Transverse colon (tissue), 4 donors: ENCODE measurements around the gene RDH8. TPM values are rescaled to one million over a fixed set of nuclear protein-coding genes. Genes with fewer than 3 reads are reported as not detected.

ENCODE experiments used
- DNase-seq: peaks from one replicate; pipeline ENCODE4 v3.0.0-alpha.2; 2019
- H3K27ac ChIP-seq, 4 donors: fragments of 200-600 bp; sonication (generic); 2 replicates each; pipeline ENCODE4 v1.5.1; 2016 to 2018; ENCODE audit warnings: inconsistent platforms in 4 of 4
- H3K27me3 ChIP-seq: fragments of 200-600 bp; sonication (generic); 2 replicates; pipeline ENCODE4 v1.5.1; 2017; ENCODE audit warnings: inconsistent platforms
- H3K36me3 ChIP-seq, 4 donors: fragments of 200-600 bp; sonication (generic); 2 replicates each; pipeline ENCODE4 v1.5.1; 2017 to 2019; ENCODE audit warnings: inconsistent platforms in 4 of 4
- H3K4me1 ChIP-seq, 4 donors: fragments of 200-600 bp; sonication (generic); 2 replicates each; pipeline ENCODE4 v1.5.1; 2017 to 2020; ENCODE audit warnings: inconsistent platforms in 4 of 4
- H3K4me3 ChIP-seq, 4 donors: fragments of 200-600 bp; sonication (generic); 1 replicate in 1 of 4; 2 replicates in 3 of 4; pipeline versions ENCODE4 v1.5.1 to v1.6.1; 2017 to 2019; ENCODE audit warnings: inconsistent platforms in 4 of 4
- H3K9me3 ChIP-seq, 2 donors: fragments of 200-600 bp; sonication (generic); 2 replicates each; pipeline ENCODE4 v1.5.1; 2017 to 2019; ENCODE audit warnings: inconsistent platforms in 2 of 2
- CTCF ChIP-seq, 5 experiments: fragments of 200-600 bp in 3 of 5; fragments of 450-650 bp in 2 of 5; sonication (generic) in 3 of 5; IDR thresholded peaks; 1 replicate in 2 of 5; 2 replicates in 3 of 5; pipeline ENCODE4 v1.5.1; 2016 to 2017; ENCODE audit warnings: antibody characterized with exemption in 5 of 5, inconsistent platforms in 3 of 5, mild to moderate bottlenecking in 2 of 5, moderate library complexity in 1 of 5
- EP300 ChIP-seq: sonication (generic); formaldehyde crosslinking; IDR thresholded peaks from one replicate; pipeline ENCODE4 v1.6.1; 2017; ENCODE audit warnings: antibody characterized with exemption, low read depth
- POLR2A ChIP-seq: fragments of 450-650 bp; IDR thresholded peaks from one replicate; pipeline ENCODE4 v1.6.1; 2016; ENCODE audit warnings: antibody characterized with exemption, mild to moderate bottlenecking, moderate library complexity
- POLR2AphosphoS5 ChIP-seq, 3 donors: sonication (generic); formaldehyde crosslinking; IDR thresholded peaks; one replicate each; pipeline ENCODE4 v1.6.1; 2016; ENCODE audit warnings: antibody characterized with exemption in 3 of 3
- WGBS, 2 donors: methylation state at CpG; one replicate each; pipeline ENCODE4 v1.1.5; 2018; ENCODE audit warnings: low coverage in 1 of 2; 5-methylcytosine and 5-hydroxymethylcytosine counted together
- in situ Hi-C, 4 donors: fragments of 200-750 bp; cut with MboI; loops; one replicate each; pipeline versions ENCODE4 v1.15.0 to v1.15.1; 2017; ENCODE audit warnings: low sequenced_read_pairs in 3 of 4, low pct_ligation_motif_present in 1 of 4, low pct_unique_long_range_greater_than_20kb in 1 of 4
- intact Hi-C: fragments of 100-400 bp; cut with DNase I; formaldehyde crosslinking; loops from one replicate; pipeline ENCODE4 v1.15.1; 2023; ENCODE audit warnings: low total_unique reads
- total RNA-seq, 4 donors: library from RNA; depleted of rRNA; stranded (reverse); fragments of >200 nt; gene quantifications; one replicate each; pipeline ENCODE4 v1.1.0, GENCODE V29; 2016

Gene RDH8
- total RNA-seq, 4 donors from 2014 or later: not detected

- no peak for DNase-seq
- Histone ChIP-seq H3K9me3 (no peaks in the 10 kb centered on the region), H3K27me3 (peaks cover 70% of the 10 kb centered on the region), H3K4me1 (peaks cover 0 to 30% (median 15%) of the 10 kb centered on the region in 4 donors), H3K36me3 (no peaks in the 10 kb centered on the region), H3K4me3 (no peak overlapping the region), H3K27ac (peak overlapping the region; percentile 67 to 78 (median 69))
- in situ Hi-C loops: no loop called here
- 0 to 35% methylated on average over 1 to 11 of the region's 11 CpGs for WGBS, 2 donors
- intact Hi-C loops: no loop called here
- TF ChIP-seq CTCF (IDR thresholded peaks at IDR 0.05): no peak
- no peak for TF ChIP-seq POLR2AphosphoS5 (IDR thresholded peaks at IDR 0.05)
- TF ChIP-seq POLR2A: no peak
- TF ChIP-seq EP300: no peak
Observed at GRCh38 chr19:10008184-10008765, 5.0 kb upstream of the RDH8 start.

- H3K27ac ChIP-seq: peak overlapping the region; percentile 67 to 78 (median 69)
- DNase-seq: no peak
- peak overlapping the region in 3 of 4 donors; percentile 12 to 44 (median 35) for H3K4me3 ChIP-seq
- WGBS, 2 donors: 5 to 8% methylated on average over 8 to 22 of the region's 22 CpGs
- H3K4me1 ChIP-seq: peaks cover 0 to 37% (median 19%) of the 10 kb centered on the region in 4 donors
- no peak for TF ChIP-seq EP300
- H3K27me3 ChIP-seq: peaks cover 82% of the 10 kb centered on the region
- in situ Hi-C loops: no loop called here
- H3K36me3 ChIP-seq: no peaks in the 10 kb centered on the region
- no peaks in the 10 kb centered on the region for H3K9me3 ChIP-seq
- intact Hi-C loops: no loop called here
Observed at GRCh38 chr19:10009714-10010224, 3.5 kb upstream of the RDH8 start.

GRCh38 chr19:10010247-10010691, 3.0 kb upstream of the RDH8 start, which contains the start of gene COL5A3:
TSS of gene COL5A3 (minus strand) at chr19:10010504. CDS start at chr19:10010385, 119 bp downstream.
- Histone ChIP-seq H3K4me1 (peaks cover 0 to 37% (median 19%) of the 10 kb centered on the region in 4 donors), H3K4me3 (peak within 1 kb of the TSS in 3 of 4 donors; percentile 12 to 44 (median 35))

GRCh38 chr19:10010939-10011338, 2.3 kb upstream of the RDH8 start:
- Histone ChIP-seq H3K27me3 (peaks cover 81% of the 10 kb centered on the region), H3K36me3 (no peaks in the 10 kb centered on the region), H3K4me1 (peaks cover 0 to 33% (median 19%) of the 10 kb centered on the region in 4 donors), H3K4me3 (no peak overlapping the region), H3K9me3 (no peaks in the 10 kb centered on the region), H3K27ac (no peak overlapping the region)
- WGBS, 2 donors: 75 to 80% methylated on average over 3 to 9 of the region's 9 CpGs
- no peak for TF ChIP-seq EP300
- no peak for TF ChIP-seq CTCF (IDR thresholded peaks at IDR 0.05)
- no peak for TF ChIP-seq POLR2A
- TF ChIP-seq POLR2AphosphoS5 (IDR thresholded peaks at IDR 0.05): no peak
- intact Hi-C loops (no loop called here), in situ Hi-C loops (no loop called here)
- no peak for DNase-seq

More at GRCh38 chr19:10010247-10010691, 3.0 kb upstream of the RDH8 start, which contains the start of gene COL5A3:
- peak; percentile 60 for DNase-seq
- intact Hi-C loops (no loop called here), in situ Hi-C loops (no loop called here)
- no peaks in the 10 kb centered on the region for H3K36me3 ChIP-seq
- WGBS, 2 donors: 2% methylated on average over 33 of the region's 38 CpGs; no CpG with 5 or more reads in 1 of the 2 donors
- H3K27me3 ChIP-seq: peaks cover 83% of the 10 kb centered on the region
- no peaks in the 10 kb centered on the region for H3K9me3 ChIP-seq
- TF ChIP-seq POLR2AphosphoS5 (IDR thresholded peaks at IDR 0.05) (peak in 2 of 3 donors; percentile 20 to 29), EP300 (no peak)
- H3K27ac ChIP-seq: peak within 1 kb of the TSS; percentile 67 to 78 (median 69)

- no peaks in the 10 kb centered on the region for H3K9me3 ChIP-seq
- 37% methylated on average over 7 of the region's 7 CpGs; no CpG with 5 or more reads in 1 of the 2 donors for WGBS, 2 donors
- intact Hi-C loops: no loop called here
- peaks cover 0 to 31% (median 19%) of the 10 kb centered on the region in 4 donors for H3K4me1 ChIP-seq
- no peak overlapping the region for H3K4me3 ChIP-seq
- DNase-seq: no peak
- peaks cover 76% of the 10 kb centered on the region for H3K27me3 ChIP-seq
- H3K27ac ChIP-seq: no peak overlapping the region
- TF ChIP-seq POLR2AphosphoS5 (IDR thresholded peaks at IDR 0.05) (no peak), CTCF (IDR thresholded peaks at IDR 0.05) (no peak), EP300 (no peak), POLR2A (no peak)
- H3K36me3 ChIP-seq: no peaks in the 10 kb centered on the region
- in situ Hi-C loops: no loop called here
Observed at GRCh38 chr19:10011974-10012373, 1.3 kb upstream of the RDH8 start.
